ENCODE data around the gene C1orf198.

The C1orf198 gene

GRCh38 chr1:230818901-230819300 lies 49.4 kb downstream of the C1orf198 start:
- TF ChIP-seq, protein P1, sequence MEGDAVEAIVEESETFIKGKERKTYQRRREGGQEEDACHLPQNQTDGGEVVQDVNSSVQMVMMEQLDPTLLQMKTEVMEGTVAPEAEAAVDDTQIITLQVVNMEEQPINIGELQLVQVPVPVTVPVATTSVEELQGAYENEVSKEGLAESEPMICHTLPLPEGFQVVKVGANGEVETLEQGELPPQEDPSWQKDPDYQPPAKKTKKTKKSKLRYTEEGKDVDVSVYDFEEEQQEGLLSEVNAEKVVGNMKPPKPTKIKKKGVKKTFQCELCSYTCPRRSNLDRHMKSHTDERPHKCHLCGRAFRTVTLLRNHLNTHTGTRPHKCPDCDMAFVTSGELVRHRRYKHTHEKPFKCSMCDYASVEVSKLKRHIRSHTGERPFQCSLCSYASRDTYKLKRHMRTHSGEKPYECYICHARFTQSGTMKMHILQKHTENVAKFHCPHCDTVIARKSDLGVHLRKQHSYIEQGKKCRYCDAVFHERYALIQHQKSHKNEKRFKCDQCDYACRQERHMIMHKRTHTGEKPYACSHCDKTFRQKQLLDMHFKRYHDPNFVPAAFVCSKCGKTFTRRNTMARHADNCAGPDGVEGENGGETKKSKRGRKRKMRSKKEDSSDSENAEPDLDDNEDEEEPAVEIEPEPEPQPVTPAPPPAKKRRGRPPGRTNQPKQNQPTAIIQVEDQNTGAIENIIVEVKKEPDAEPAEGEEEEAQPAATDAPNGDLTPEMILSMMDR (IDR thresholded peaks at IDR 0.05; ENCODE audit: unreplicated experiment in 3 of 3), result no peak
- Mint-ChIP-seq H3K27me3 (ENCODE audit: low read depth) (peaks cover 8% of the 10 kb centered on the region), H3K36me3 (ENCODE audit: low read depth) (no peaks in the 10 kb centered on the region), H3K4me1 (peaks cover 68% of the 10 kb centered on the region), H3K27ac (peak overlapping the region in 1 of 3 experiments; percentile 43), H3K9me3 (peaks cover 11% of the 10 kb centered on the region), H3K4me3 (no peak overlapping the region)

DNA sequence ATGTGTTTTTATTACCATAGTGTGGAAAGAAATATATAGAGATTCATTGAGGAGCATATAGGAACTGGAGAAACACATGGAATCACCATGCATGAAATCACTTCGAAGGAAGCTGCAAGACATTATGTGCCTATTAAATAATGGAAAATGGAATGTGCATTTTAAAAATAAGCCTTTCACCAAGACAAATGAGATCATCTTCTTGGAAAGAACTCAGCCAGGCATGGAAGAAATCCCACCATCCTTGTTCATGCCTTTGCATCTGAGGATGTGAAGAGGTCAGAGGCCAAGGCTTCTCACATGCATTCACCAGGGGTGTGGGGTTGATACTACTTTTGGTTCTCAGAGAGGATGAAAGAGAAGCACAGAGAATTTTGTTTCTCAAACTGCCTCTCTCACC lies 50.0 kb downstream of the C1orf198 start:
- no peak overlapping the region for H3K4me3 Mint-ChIP-seq
- no peaks in the 10 kb centered on the region for H3K36me3 Mint-ChIP-seq (ENCODE audit: low read depth)
- peaks cover 8% of the 10 kb centered on the region for H3K27me3 Mint-ChIP-seq (ENCODE audit: low read depth)
- H3K4me1 Mint-ChIP-seq, result peaks cover 63% of the 10 kb centered on the region
- TF ChIP-seq, protein P1 (IDR thresholded peaks at IDR 0.05; ENCODE audit: unreplicated experiment in 3 of 3), result no peak
- H3K27ac Mint-ChIP-seq, result peak overlapping the region in 2 of 3 experiments; percentile 43 to 63
- H3K9me3 Mint-ChIP-seq, result peaks cover 14% of the 10 kb centered on the region

DNA sequence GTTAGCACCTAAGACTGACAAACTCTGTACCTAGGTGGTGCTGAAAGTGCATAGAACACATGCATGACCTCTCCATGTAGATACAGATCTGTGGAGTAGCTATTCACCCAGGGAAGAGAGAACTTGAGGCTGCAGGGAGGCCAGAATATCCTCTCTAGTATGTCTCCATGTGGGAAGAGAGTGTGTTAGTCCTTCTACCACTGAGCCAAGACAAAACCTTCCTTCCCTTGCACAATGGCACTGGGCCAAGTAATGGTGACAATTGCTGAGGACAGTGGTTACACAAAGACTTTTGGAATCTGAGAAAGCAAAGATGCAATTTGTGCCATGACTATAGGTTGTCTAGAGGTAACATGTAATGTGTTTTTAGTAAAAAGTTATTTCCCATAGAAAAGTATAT lies 52.3 kb downstream of the C1orf198 start:
- H3K9me3 Mint-ChIP-seq, result peaks cover 26% of the 10 kb centered on the region
- TF ChIP-seq, protein P1 (IDR thresholded peaks at IDR 0.05; ENCODE audit: unreplicated experiment in 3 of 3), result no peak
- no peak overlapping the region for H3K4me3 Mint-ChIP-seq
- peak overlapping the region in 1 of 3 experiments; percentile 76 for H3K27ac Mint-ChIP-seq
- H3K4me1 Mint-ChIP-seq, result peaks cover 42% of the 10 kb centered on the region
- no peaks in the 10 kb centered on the region for H3K36me3 Mint-ChIP-seq (ENCODE audit: low read depth)
- peaks cover 8% of the 10 kb centered on the region for H3K27me3 Mint-ChIP-seq (ENCODE audit: low read depth)

- Mint-ChIP-seq H3K36me3 (ENCODE audit: low read depth) (no peaks in the 10 kb centered on the region), H3K9me3 (peaks cover 26% of the 10 kb centered on the region)
Observed at GRCh38 chr1:230814949-230815692, 53.2 kb downstream of the C1orf198 start.

GRCh38 chr1:230812568-230812967 lies 55.8 kb downstream of the C1orf198 start:
- Mint-ChIP-seq H3K27me3 (ENCODE audit: low read depth) (peaks cover 4% of the 10 kb centered on the region), H3K9me3 (peaks cover 24% of the 10 kb centered on the region), H3K36me3 (ENCODE audit: low read depth) (no peaks in the 10 kb centered on the region), H3K4me3 (no peak overlapping the region), H3K27ac (no peak overlapping the region), H3K4me1 (peaks cover 24% of the 10 kb centered on the region)
- TF ChIP-seq, protein P1 (IDR thresholded peaks at IDR 0.05; ENCODE audit: unreplicated experiment in 3 of 3), result no peak

More at GRCh38 chr1:230814949-230815692, 53.2 kb downstream of the C1orf198 start:
- Mint-ChIP-seq H3K4me1 (peaks cover 33% of the 10 kb centered on the region), H3K27ac (peak overlapping the region in 2 of 3 experiments; percentile 76 to 83), H3K27me3 (ENCODE audit: low read depth) (peaks cover 4% of the 10 kb centered on the region), H3K4me3 (peak overlapping the region in 1 of 3 experiments; percentile 8)
- TF ChIP-seq, protein P1 (IDR thresholded peaks at IDR 0.05; ENCODE audit: unreplicated experiment in 3 of 3), result no peak

All from nephron (organoid).